OCI-LY1 (cell line): ENCODE measurements around the gene POLH.

Experiments used
- CTCF ChIP-seq: fragments of 200-600 bp; sonication (generic), shearing (Covaris generic); IDR thresholded peaks from 2 replicates; pipeline ENCODE4 v1.5.1; 2017; ENCODE audit warnings: mild to moderate bottlenecking, antibody characterized with exemption, low read length, moderate library complexity, mixed read lengths
- EZH2 ChIP-seq: fragments of 200-600 bp; sonication (generic), shearing (Covaris generic); IDR thresholded peaks from 2 replicates; pipeline ENCODE4 v1.8.0; 2017; ENCODE audit warnings: borderline replicate concordance, mixed run types, mild to moderate bottlenecking, antibody characterized with exemption, low read length, moderate library complexity, mixed read lengths

GRCh38 chr6:43621078-43621835 is 45.3 kb downstream of the POLH start:
- TF ChIP-seq CTCF (no peak), EZH2 (no peak)
